C4-2B (cell line): ENCODE measurements around the gene LSM11.

ENCODE experiments used
- H3K27ac ChIP-seq: fragments of 450-650 bp; 2 replicates; pipeline ENCODE4 v1.5.1; 2017
- ZFX ChIP-seq: fragments of 450-650 bp; IDR thresholded peaks from 2 replicates; pipeline ENCODE4 v1.6.1; 2017
- TF ChIP-seq, protein P1 (sequence below): fragments of 450-650 bp; conservative IDR thresholded peaks from 2 replicates; pipeline ENCODE4 v1.5.1; 2017; ENCODE audit warnings: mild to moderate bottlenecking

LSM11 gene

DNA sequence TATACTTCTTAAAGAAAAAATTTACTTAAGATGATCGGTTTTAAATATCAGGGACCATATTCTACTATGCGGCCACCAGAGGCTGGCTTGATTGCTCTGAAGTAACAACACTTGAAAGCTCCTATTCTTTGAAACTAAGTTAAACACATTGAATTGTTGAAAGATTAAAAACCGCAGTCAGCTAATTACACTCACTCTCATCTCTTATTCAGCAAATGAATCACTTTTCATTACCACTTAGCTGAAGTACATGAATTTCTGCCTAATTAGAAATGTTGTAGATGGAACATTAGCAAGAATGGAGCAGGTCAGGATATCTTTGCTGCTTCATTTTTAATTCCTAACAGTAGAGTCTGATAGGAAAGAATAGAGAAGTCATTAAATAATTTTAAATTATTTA lies 42.3 kb downstream of the LSM11 start:
- H3K27ac ChIP-seq: no peak overlapping the region
- no peak for TF ChIP-seq ZFX
- TF ChIP-seq, protein P1, sequence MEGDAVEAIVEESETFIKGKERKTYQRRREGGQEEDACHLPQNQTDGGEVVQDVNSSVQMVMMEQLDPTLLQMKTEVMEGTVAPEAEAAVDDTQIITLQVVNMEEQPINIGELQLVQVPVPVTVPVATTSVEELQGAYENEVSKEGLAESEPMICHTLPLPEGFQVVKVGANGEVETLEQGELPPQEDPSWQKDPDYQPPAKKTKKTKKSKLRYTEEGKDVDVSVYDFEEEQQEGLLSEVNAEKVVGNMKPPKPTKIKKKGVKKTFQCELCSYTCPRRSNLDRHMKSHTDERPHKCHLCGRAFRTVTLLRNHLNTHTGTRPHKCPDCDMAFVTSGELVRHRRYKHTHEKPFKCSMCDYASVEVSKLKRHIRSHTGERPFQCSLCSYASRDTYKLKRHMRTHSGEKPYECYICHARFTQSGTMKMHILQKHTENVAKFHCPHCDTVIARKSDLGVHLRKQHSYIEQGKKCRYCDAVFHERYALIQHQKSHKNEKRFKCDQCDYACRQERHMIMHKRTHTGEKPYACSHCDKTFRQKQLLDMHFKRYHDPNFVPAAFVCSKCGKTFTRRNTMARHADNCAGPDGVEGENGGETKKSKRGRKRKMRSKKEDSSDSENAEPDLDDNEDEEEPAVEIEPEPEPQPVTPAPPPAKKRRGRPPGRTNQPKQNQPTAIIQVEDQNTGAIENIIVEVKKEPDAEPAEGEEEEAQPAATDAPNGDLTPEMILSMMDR: no peak; the same call in 1 of the 2 replicates

DNA sequence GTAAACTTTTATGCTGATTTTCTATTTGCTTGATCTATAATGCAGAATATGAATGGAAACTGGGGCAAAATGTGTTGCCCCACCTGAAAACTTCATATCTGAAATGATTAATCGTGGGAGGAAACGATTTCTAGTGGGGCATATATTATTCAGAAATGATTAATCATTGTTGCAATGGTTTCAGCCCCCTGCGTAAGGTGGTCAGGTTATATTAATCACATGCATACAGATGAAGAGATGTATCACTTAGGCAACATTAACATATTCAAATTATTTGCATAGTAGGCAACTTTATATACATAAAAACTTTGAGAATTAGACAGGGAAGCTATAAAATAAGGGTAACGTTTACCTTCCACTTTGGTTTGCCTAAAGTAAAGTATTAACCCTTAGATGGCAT lies 49.8 kb downstream of the LSM11 start:
- no peak for TF ChIP-seq ZFX
- TF ChIP-seq, protein P1: no peak
- H3K27ac ChIP-seq: no peak overlapping the region

DNA sequence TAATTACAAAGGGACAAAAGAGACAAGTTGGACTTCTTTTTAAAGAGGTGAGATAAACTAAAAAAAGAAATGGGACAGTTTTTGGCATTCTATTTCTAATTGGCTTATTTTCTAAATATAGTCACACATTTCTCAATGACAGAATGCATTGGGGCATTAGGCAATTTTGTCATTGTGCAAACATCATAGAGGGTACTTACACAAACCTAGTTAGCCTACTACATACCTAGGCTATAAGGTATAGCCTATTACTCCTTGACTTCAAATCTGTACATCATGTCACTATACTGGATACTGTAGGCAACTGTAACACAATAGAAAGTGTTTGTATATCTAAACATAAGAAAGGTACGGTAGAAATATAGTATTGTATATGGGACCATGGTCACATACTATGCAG lies 56.1 kb downstream of the LSM11 start:
- no peak for TF ChIP-seq ZFX
- TF ChIP-seq, protein P1: no peak
- no peak overlapping the region for H3K27ac ChIP-seq

DNA sequence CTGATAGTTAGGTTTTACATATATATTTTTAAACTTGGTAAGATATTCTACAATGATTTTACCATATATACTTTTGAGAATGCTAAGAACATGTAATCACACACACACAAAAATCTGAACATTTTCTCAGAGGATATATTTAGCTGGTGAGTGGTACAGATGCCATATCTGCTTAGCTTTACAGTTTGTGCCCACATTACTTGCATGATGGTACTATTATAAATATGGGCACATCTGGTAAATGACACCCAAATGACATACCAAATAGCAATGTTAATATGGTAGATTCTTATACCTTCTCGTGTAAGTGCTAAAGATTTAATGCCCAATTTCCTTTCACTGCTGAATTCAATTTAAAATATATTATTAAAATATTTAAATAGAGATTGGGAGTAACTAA lies 56.6 kb downstream of the LSM11 start:
- no peak overlapping the region for H3K27ac ChIP-seq
- TF ChIP-seq, protein P1: no peak
- no peak for TF ChIP-seq ZFX

DNA sequence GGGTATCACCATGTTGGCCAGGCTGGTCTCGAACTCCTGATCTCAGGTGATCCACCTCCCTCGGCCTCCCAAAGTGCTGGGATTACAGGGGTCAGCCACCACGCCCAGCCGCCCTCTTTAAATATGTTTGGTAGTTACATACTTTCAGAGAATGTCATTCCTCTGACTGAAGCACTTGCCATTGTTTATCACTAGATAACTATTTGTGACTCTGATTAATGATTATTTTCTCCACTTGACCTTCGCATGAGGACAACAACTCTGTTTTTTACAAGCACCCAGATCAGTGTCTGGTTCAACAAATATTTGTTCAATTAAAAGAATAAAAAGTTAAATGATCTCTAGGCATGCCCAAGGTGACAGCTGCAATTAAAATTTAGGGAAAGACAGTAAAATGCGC lies 59.2 kb downstream of the LSM11 start:
- TF ChIP-seq, protein P1: no peak
- TF ChIP-seq ZFX: no peak
- no peak overlapping the region for H3K27ac ChIP-seq

DNA sequence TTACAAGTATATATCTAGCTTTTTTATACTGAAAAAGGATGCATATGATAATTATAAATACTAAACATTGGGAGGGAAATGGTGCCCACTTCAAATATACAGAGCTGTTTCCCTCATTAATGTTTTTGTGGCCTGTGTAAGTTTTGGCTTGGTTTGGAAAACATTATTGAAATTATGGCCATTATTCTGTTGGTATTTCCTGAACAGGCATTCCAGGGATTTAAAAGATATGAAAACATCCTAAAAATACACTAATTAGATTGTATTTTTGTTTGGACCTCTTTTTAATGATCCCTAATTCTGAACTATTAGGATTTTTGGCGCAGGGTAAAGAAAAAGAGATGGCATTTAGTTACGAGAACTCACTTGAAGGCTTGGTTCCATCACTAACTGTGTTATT lies 64.5 kb downstream of the LSM11 start:
- TF ChIP-seq, protein P1: no peak
- TF ChIP-seq ZFX: no peak

More for the DNA sequence above, 64.5 kb downstream of the LSM11 start:
- H3K27ac ChIP-seq: no peak overlapping the region
